ENCODE results near the gene SHOC2.

Gene SHOC2

GRCh38 chr10:110951381-110951780, 32.0 kb downstream of the SHOC2 start:
- no peak for DNase-seq (ENCODE audit: insufficient read length, low spot score)
- no peak for TF ChIP-seq CTCF (IDR thresholded peaks at IDR 0.05; ENCODE audit: insufficient read depth, missing control alignments)
- no peak for FAIRE-seq

GRCh38 chr10:110957606-110958005, 38.2 kb downstream of the SHOC2 start:
- TF ChIP-seq CTCF (IDR thresholded peaks at IDR 0.05; ENCODE audit: insufficient read depth, missing control alignments) = no peak
- FAIRE-seq (no peak), DNase-seq (ENCODE audit: insufficient read length, low spot score) (no peak)

GRCh38 chr10:110959379-110960332, 40.3 kb downstream of the SHOC2 start:
- no peak for TF ChIP-seq CTCF (IDR thresholded peaks at IDR 0.05; ENCODE audit: insufficient read depth, missing control alignments)
- no peak for FAIRE-seq
- no peak for DNase-seq (ENCODE audit: insufficient read length, low spot score)

- DNase-seq (ENCODE audit: insufficient read length, low spot score) (no peak), FAIRE-seq (no peak)
- TF ChIP-seq CTCF (IDR thresholded peaks at IDR 0.05; ENCODE audit: insufficient read depth, missing control alignments) = no peak
Observed at GRCh38 chr10:110960333-110960712, 40.9 kb downstream of the SHOC2 start.

- FAIRE-seq (no peak), DNase-seq (ENCODE audit: insufficient read length, low spot score) (no peak)
- TF ChIP-seq CTCF (IDR thresholded peaks at IDR 0.05; ENCODE audit: insufficient read depth, missing control alignments) = no peak
Observed at GRCh38 chr10:110962443-110962842, 43.0 kb downstream of the SHOC2 start.

GRCh38 chr10:110963162-110963561, 43.8 kb downstream of the SHOC2 start:
- no peak for TF ChIP-seq CTCF (IDR thresholded peaks at IDR 0.05; ENCODE audit: insufficient read depth, missing control alignments)
- no peak for DNase-seq (ENCODE audit: insufficient read length, low spot score)
- FAIRE-seq = no peak

- no peak for FAIRE-seq
- no peak for TF ChIP-seq CTCF (IDR thresholded peaks at IDR 0.05; ENCODE audit: insufficient read depth, missing control alignments)
- no peak for DNase-seq (ENCODE audit: insufficient read length, low spot score)
Observed at GRCh38 chr10:110964681-110965080, 45.3 kb downstream of the SHOC2 start.

Measured in D721Med (cell line).